T-cell (primary cell): Measurements from ENCODE around the gene HECTD4. TPM values are rescaled to one million over a fixed set of nuclear protein-coding genes. Genes with fewer than 3 reads are reported as not detected.

Source experiments
- ATAC-seq, 4 experiments: fragments of 200-7000 bp in 3 of 4; fragments of 150-1000 bp in 1 of 4; cut with Tn5 transposase; replicated peaks in 1 of 4; 1 replicate in 3 of 4; 2 replicates in 1 of 4; pipeline ENCODE4 v1.10.0; 2021; ENCODE audit warnings: moderate library complexity in 3 of 4, mild to moderate bottlenecking in 2 of 4, moderate number of reproducible peaks in 1 of 4
- CTCF ChIA-PET, 2 donors: fragments of 300-600 bp; sonication (Branson Sonifier 250); formaldehyde crosslinking; loops; one replicate each; lab custom pipeline; 2022; ENCODE audit warnings: antibody characterized with exemption in 2 of 2; lab: Charles Lee
- POLR2A ChIA-PET, 2 donors: fragments of 300-600 bp; sonication (Branson Sonifier 250); formaldehyde crosslinking; loops; one replicate each; lab custom pipeline; 2022; ENCODE audit warnings: antibody characterized with exemption in 2 of 2; lab: Charles Lee
- DNase-seq, 35 experiments: peaks; one replicate each; pipeline versions ENCODE4 v3.0.0 to v3.0.0-alpha.2; 2013 to 2023
- H3K27ac ChIP-seq: one replicate; pipeline ENCODE4 v1.5.1; 2013; ENCODE audit warnings: low read length
- H3K27me3 ChIP-seq, 2 experiments: replicated peaks in 1 of 2; 1 replicate in 1 of 2; 2 replicates in 1 of 2; pipeline versions ENCODE4 v1.6.1 to v1.7.0; 2013; ENCODE audit warnings: low read length in 1 of 2, mixed read lengths in 1 of 2; ENCODE audit not compliant: control insufficient read depth in 2 of 2, insufficient read depth in 2 of 2; ENCODE audit errors: extremely low read depth in 1 of 2
- H3K36me3 ChIP-seq, 2 donors: 1 replicate in 1 of 2; 2 replicates in 1 of 2; pipeline versions ENCODE4 v1.6.1 to v1.7.0; 2013; ENCODE audit warnings: low read length in 1 of 2; ENCODE audit not compliant: control insufficient read depth in 2 of 2, insufficient read depth in 1 of 2; ENCODE audit errors: extremely low read depth in 1 of 2
- H3K4me1 ChIP-seq, 2 experiments: 1 replicate in 1 of 2; 2 replicates in 1 of 2; pipeline versions ENCODE4 v1.6.1 to v1.7.0; 2013; ENCODE audit warnings: low read length in 2 of 2, mixed read lengths in 1 of 2; ENCODE audit not compliant: insufficient read depth in 2 of 2, control insufficient read depth in 1 of 2; ENCODE audit errors: extremely low read depth in 1 of 2
- H3K4me3 ChIP-seq, 2 donors: 1 replicate in 1 of 2; 2 replicates in 1 of 2; pipeline versions ENCODE4 v1.5.1 to v1.7.0; 2013; ENCODE audit warnings: mild to moderate bottlenecking in 2 of 2, low read length in 1 of 2, moderate library complexity in 1 of 2; ENCODE audit not compliant: control insufficient read depth in 1 of 2; ENCODE audit errors: extremely low read depth in 1 of 2
- H3K9me3 ChIP-seq: 2 replicates; pipeline ENCODE4 v1.7.0; 2013
- H3K27ac Mint-ChIP-seq, 2 donors: one replicate each; pipeline ENCODE4 v1.8.0; 2020 to 2021; ENCODE audit warnings: mild to moderate bottlenecking in 2 of 2, mixed read lengths in 2 of 2
- H3K27me3 Mint-ChIP-seq, 2 donors: one replicate each; pipeline ENCODE4 v1.8.0; 2021 to 2022; ENCODE audit warnings: mixed read lengths in 2 of 2
- H3K36me3 Mint-ChIP-seq: one replicate; pipeline ENCODE4 v1.8.0; 2021; ENCODE audit warnings: mixed read lengths
- H3K4me1 Mint-ChIP-seq, 3 donors: one replicate each; pipeline ENCODE4 v1.8.0; 2020 to 2022; ENCODE audit warnings: mixed read lengths in 3 of 3, mild to moderate bottlenecking in 1 of 3
- H3K4me3 Mint-ChIP-seq, 3 donors: one replicate each; pipeline ENCODE4 v1.8.0; 2020 to 2022; ENCODE audit warnings: mild to moderate bottlenecking in 3 of 3, mixed read lengths in 3 of 3, moderate library complexity in 3 of 3
- H3K9me3 Mint-ChIP-seq, 3 donors: one replicate each; pipeline ENCODE4 v1.8.0; 2020 to 2022; ENCODE audit warnings: mixed read lengths in 3 of 3
- WGBS: methylation state at CpG from one replicate; pipeline ENCODE4 v1.1.5; 2013; ENCODE audit warnings: missing lambda C conversion rate; ENCODE audit not compliant: insufficient coverage; 5-methylcytosine and 5-hydroxymethylcytosine counted together
- total RNA-seq, 35 experiments: library from RNA in 6 of 35; stranded (reverse) in 6 of 35; fragments of 120-200 nt in 1 of 35; gene quantifications; one replicate each; pipeline versions ENCODE4 v1.2.1 to v1.2.4 and lab custom pipeline; 2013 to 2026

HECTD4 gene
- total RNA-seq, 5 donors from 2014 or later (not counting 1 experiment from before 2014, with no cell fraction given) = 49.7 to 58.5 (median 53.7) TPM

GRCh38 chr12:112389228-112389627, 7.0 kb upstream of the HECTD4 start:
- Mint-ChIP-seq H3K36me3 (no peaks in the 10 kb centered on the region), H3K4me1 (peaks cover 4 to 6% (median 4%) of the 10 kb centered on the region in 3 donors), H3K27ac (no peak overlapping the region), H3K9me3 (no peaks in the 10 kb centered on the region), H3K27me3 (no peaks in the 10 kb centered on the region), H3K4me3 (no peak overlapping the region)
- H3K27me3 ChIP-seq = peaks cover 0 to 6% of the 10 kb centered on the region in 2 experiments
- CTCF ChIA-PET = interaction anchor here (0.6 to 0.7 kb wide), 2 partner anchors 10 to 196 kb away, joined by 3 read pairs; no protein-coding TSS in a partner anchor
- WGBS = 100% methylated on average over 1 of the region's 4 CpGs
- ATAC-seq = no peak
- no peak overlapping the region for H3K27ac ChIP-seq
- no peak overlapping the region for H3K4me3 ChIP-seq
- DNase-seq = no peak
- POLR2A ChIA-PET = no interaction called here
- H3K9me3 ChIP-seq = no peaks in the 10 kb centered on the region
- no peaks in the 10 kb centered on the region for H3K36me3 ChIP-seq
- H3K4me1 ChIP-seq = peaks cover 0 to 6% of the 10 kb centered on the region in 2 experiments

DNA sequence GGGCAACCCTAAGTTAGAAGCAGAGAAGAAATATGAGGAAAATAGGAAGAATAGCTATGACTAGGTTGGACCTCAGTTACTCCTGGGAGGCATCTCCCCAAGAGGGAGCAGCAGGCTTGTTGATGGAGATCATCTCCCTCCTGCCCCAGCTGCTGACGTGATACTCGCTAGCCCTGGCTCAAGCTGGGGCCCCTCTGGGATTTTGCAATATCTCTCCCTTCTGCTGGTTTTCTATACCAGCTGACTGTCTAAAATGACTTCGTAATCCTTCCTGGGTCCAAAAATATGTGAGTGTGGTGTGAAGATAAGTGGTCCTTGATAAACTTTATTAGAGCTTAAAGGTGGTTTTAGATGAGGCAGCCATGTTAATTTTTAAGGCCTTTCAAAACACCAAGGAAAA, 4.5 kb upstream of the HECTD4 start:
- Histone ChIP-seq H3K4me1 (peaks cover 0 to 12% of the 10 kb centered on the region in 2 experiments), H3K4me3 (no peak overlapping the region), H3K27ac (no peak overlapping the region), H3K36me3 (no peaks in the 10 kb centered on the region), H3K27me3 (peaks cover 0 to 6% of the 10 kb centered on the region in 2 experiments), H3K9me3 (no peaks in the 10 kb centered on the region)
- no peak for DNase-seq
- no CpG with 5 or more reads among the region's 3 CpGs for WGBS
- Mint-ChIP-seq H3K27me3 (no peaks in the 10 kb centered on the region), H3K9me3 (no peaks in the 10 kb centered on the region), H3K27ac (peak overlapping the region in 1 of 2 donors; percentile 80), H3K4me1 (peaks cover 8 to 13% (median 9%) of the 10 kb centered on the region in 3 donors), H3K4me3 (no peak overlapping the region), H3K36me3 (no peaks in the 10 kb centered on the region)
- ATAC-seq = no peak
- ChIA-PET CTCF (interaction anchor here (0.5 to 3.1 kb wide), 12 partner anchors 9 to 438 kb away, joined by 3 to 29 read pairs (median 4); partner anchors contain the start of gene PTPN11 (in 1 of the 2)), POLR2A (interaction anchor here in 1 of 2 donors (0.6 kb wide), 1 partner anchor 19 kb away, joined by 3 read pairs; no protein-coding TSS in a partner anchor)

GRCh38 chr12:112382866-112383265, 635 bp upstream of the HECTD4 start:
- Histone ChIP-seq H3K36me3 (no peaks in the 10 kb centered on the region), H3K4me1 (peaks cover 6 to 20% of the 10 kb centered on the region in 2 experiments), H3K4me3 (peak overlapping the region; percentile 62 to 73), H3K27ac (peak overlapping the region; percentile 58), H3K9me3 (no peaks in the 10 kb centered on the region), H3K27me3 (peaks cover 0 to 2% of the 10 kb centered on the region in 2 experiments)
- 83% methylated on average over 5 of the region's 11 CpGs for WGBS
- ChIA-PET POLR2A (no interaction called here), CTCF (no interaction called here)
- H3K4me3 Mint-ChIP-seq = peak overlapping the region; percentile 89 to 95 (median 94)
- peak overlapping the region in 1 of 2 donors; percentile 91 for H3K27ac Mint-ChIP-seq
- ATAC-seq (no peak), DNase-seq (no peak)
- H3K4me1 Mint-ChIP-seq = peaks cover 25 to 31% (median 30%) of the 10 kb centered on the region in 3 donors
- H3K9me3 Mint-ChIP-seq = no peaks in the 10 kb centered on the region
- no peaks in the 10 kb centered on the region for H3K36me3 Mint-ChIP-seq
- no peaks in the 10 kb centered on the region for H3K27me3 Mint-ChIP-seq

- no peaks in the 10 kb centered on the region for H3K27me3 ChIP-seq
- 0% methylated on average over 23 of the region's 33 CpGs for WGBS
- POLR2A ChIA-PET = interaction anchor here in 1 of 2 donors (0.6 kb wide), 1 partner anchor 1873 kb away, joined by 9 read pairs; no protein-coding TSS in a partner anchor
- Mint-ChIP-seq H3K27ac (peak overlapping the region; percentile 57 to 70), H3K4me3 (peak overlapping the region; percentile 87 to 94 (median 90)), H3K27me3 (no peaks in the 10 kb centered on the region), H3K36me3 (no peaks in the 10 kb centered on the region), H3K4me1 (peaks cover 24 to 28% (median 25%) of the 10 kb centered on the region in 3 donors), H3K9me3 (no peaks in the 10 kb centered on the region)
- peaks cover 6 to 15% of the 10 kb centered on the region in 2 experiments for H3K4me1 ChIP-seq
- CTCF ChIA-PET = no interaction called here
- ATAC-seq = peak; percentile 19 to 30 (median 24)
- peak overlapping the region; percentile 52 to 65 for H3K4me3 ChIP-seq
- peak in 23 of 35 experiments; percentile 1 to 60 (median 12) for DNase-seq
- no peaks in the 10 kb centered on the region for H3K36me3 ChIP-seq
- H3K27ac ChIP-seq = no peak overlapping the region
- H3K9me3 ChIP-seq = no peaks in the 10 kb centered on the region
Observed at GRCh38 chr12:112381406-112381882, 787 bp downstream of the HECTD4 start.

DNA sequence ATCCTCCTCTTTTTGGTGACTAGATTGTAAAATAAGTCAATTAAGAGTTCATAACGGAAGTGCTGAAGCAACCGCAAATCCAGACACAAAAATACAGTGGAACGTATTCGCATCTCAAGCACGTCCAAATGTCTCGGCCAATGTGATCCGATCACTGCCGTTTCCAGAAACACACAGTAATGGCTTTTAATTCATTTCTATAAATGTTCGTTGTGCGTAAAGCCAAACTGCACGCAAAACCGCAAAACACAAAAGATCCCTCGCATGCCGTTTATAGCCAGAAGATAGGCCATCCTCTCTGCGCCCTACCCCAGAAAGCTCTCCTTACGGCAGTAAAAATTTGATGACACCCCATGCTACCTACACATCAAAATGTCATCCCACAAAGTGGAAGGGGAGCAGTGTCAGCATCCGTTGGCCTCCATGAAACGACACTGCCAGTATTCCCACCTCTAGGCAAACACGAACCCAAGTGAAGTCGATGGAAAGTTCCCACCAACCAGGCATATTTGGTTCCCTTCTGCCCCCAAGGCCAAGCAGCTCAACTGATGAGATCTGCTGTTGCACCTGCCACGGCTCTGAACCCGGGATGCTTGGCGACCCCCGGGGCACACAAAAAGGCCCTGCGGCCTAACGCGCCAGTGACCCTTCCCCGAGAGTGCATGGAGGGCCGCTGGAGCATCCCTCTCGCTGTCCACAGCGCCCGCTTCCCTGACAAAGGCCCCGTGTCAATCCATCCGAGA, 1.4 kb downstream of the HECTD4 start:
- no peaks in the 10 kb centered on the region for H3K9me3 Mint-ChIP-seq
- H3K4me3 Mint-ChIP-seq = peak overlapping the region; percentile 87 to 94 (median 90)
- peak overlapping the region; percentile 52 to 65 for H3K4me3 ChIP-seq
- POLR2A ChIA-PET = interaction anchor here (0.6 kb wide), 2 partner anchors 24 to 1872 kb away, joined by 4 to 9 read pairs; no protein-coding TSS in a partner anchor
- peaks cover 6 to 15% of the 10 kb centered on the region in 2 experiments for H3K4me1 ChIP-seq
- H3K27ac Mint-ChIP-seq = peak overlapping the region; percentile 57 to 70
- DNase-seq (peak in 2 of 35 experiments; percentile 1 to 12), ATAC-seq (no peak)
- H3K9me3 ChIP-seq = no peaks in the 10 kb centered on the region
- CTCF ChIA-PET = no interaction called here
- H3K36me3 Mint-ChIP-seq = no peaks in the 10 kb centered on the region
- H3K27me3 Mint-ChIP-seq = no peaks in the 10 kb centered on the region
- no peaks in the 10 kb centered on the region for H3K27me3 ChIP-seq
- WGBS = 59% methylated on average over 15 of the region's 34 CpGs
- no peaks in the 10 kb centered on the region for H3K36me3 ChIP-seq
- H3K4me1 Mint-ChIP-seq = peaks cover 25 to 28% (median 25%) of the 10 kb centered on the region in 3 donors
- no peak overlapping the region for H3K27ac ChIP-seq

GRCh38 chr12:112375105-112375504, 7.1 kb downstream of the HECTD4 start:
- Histone ChIP-seq H3K36me3 (no peaks in the 10 kb centered on the region), H3K9me3 (no peaks in the 10 kb centered on the region), H3K27ac (no peak overlapping the region), H3K27me3 (no peaks in the 10 kb centered on the region), H3K4me1 (no peaks in the 10 kb centered on the region), H3K4me3 (no peak overlapping the region)
- ChIA-PET POLR2A (interaction anchor here in 1 of 2 donors (0.5 kb wide), 1 partner anchor 11 kb away, joined by 3 read pairs; no protein-coding TSS in a partner anchor), CTCF (no interaction called here)
- ATAC-seq = no peak
- Mint-ChIP-seq H3K27me3 (no peaks in the 10 kb centered on the region), H3K36me3 (peaks cover 5% of the 10 kb centered on the region), H3K4me3 (no peak overlapping the region), H3K9me3 (no peaks in the 10 kb centered on the region), H3K4me1 (peaks cover 23 to 35% (median 29%) of the 10 kb centered on the region in 3 donors), H3K27ac (no peak overlapping the region)
- whole genome bisulfite sequencing = no CpG with 5 or more reads among the region's 5 CpGs
- no peak for DNase-seq
